ENCODE measurements around the gene LBHD1. TPM values are rescaled to one million over a fixed set of nuclear protein-coding genes. Genes with fewer than 3 reads are reported as not detected.

The LBHD1 gene
- total and polyA plus RNA-seq, 2 of the 13 experiments (the other 11 are each of a cell fraction or from before 2014, with no cell fraction given): 3.2 to 3.7 TPM

GRCh38 chr11:62689421-62690183, 17.5 kb upstream of the LBHD1 start, which contains the start of gene LRRN4CL (continued):
- TF ChIP-seq ZHX2 (IDR thresholded peaks at IDR 0.05; ENCODE audit: low read depth) (no peak), ZHX2 (CRISPR knock-in tag; IDR thresholded peaks at IDR 0.05; ENCODE audit: borderline replicate concordance) (no peak), ZNF225 (CRISPR knock-in tag; IDR thresholded peaks at IDR 0.05) (no peak), ZNF451 (CRISPR knock-in tag; IDR thresholded peaks at IDR 0.05) (no peak), POLR2G (IDR thresholded peaks at IDR 0.05; ENCODE audit: low read depth, low read length) (peak; percentile 43), POLR2A (IDR thresholded peaks at IDR 0.05; ENCODE audit: insufficient read depth in 1 of 2, low read depth in 2 of 2, low read length in 2 of 2) (0 out of 4 replicates have a peak, but pooled peaks of 1 of the 2 experiments have one; percentile 18), MIER2 (CRISPR knock-in tag; IDR thresholded peaks at IDR 0.05) (no peak), POLR2AphosphoS2 (IDR thresholded peaks at IDR 0.05; ENCODE audit: low read depth, low read length) (no peak), KIAA2018 (CRISPR knock-in tag; IDR thresholded peaks at IDR 0.05; ENCODE audit: borderline replicate concordance) (no peak), GMEB2 (CRISPR knock-in tag; IDR thresholded peaks at IDR 0.05; ENCODE audit: low read depth) (no peak), ZNF619 (CRISPR knock-in tag; IDR thresholded peaks at IDR 0.05) (no peak), PITX1 (CRISPR knock-in tag; IDR thresholded peaks at IDR 0.05) (no peak), MED8 (CRISPR knock-in tag; IDR thresholded peaks at IDR 0.05; ENCODE audit: insufficient replicate concordance) (no peak)

Measured in HepG2 (cell line).